Activated T-helper 2 cell treated with anti-CD3 and anti-CD28 coated beads, Interferon-gamma antibody, Interleukin-2, Interleukin-4, amounts not matched to agents 10 μg/mL and 5 μg/mL and 100 μg/mL, durations not matched to agents 14 hours and 24 hours and 36 hours (primary cell): ENCODE data around the gene RNU6-9. TPM values are rescaled to one million over a fixed set of nuclear protein-coding genes. Genes with fewer than 3 reads are reported as not detected.
"Not testable (repeated sequence)": the region's sequence is repeated elsewhere in the genome, so short reads cannot be mapped to it uniquely, and the experiment has no call there.

Experiments used
- DNase-seq: peaks from one replicate; pipeline ENCODE4 v3.0.0; 2021; ENCODE audit warnings: low spot score
- H3K27ac Mint-ChIP-seq: one replicate; pipeline ENCODE4 v1.8.0; 2021; ENCODE audit warnings: mixed read lengths
- H3K27me3 Mint-ChIP-seq: one replicate; pipeline ENCODE4 v1.8.0; 2021; ENCODE audit warnings: low read depth, mixed read lengths
- H3K36me3 Mint-ChIP-seq: one replicate; pipeline ENCODE4 v1.8.0; 2021; ENCODE audit warnings: low read depth, mixed read lengths
- H3K4me1 Mint-ChIP-seq: one replicate; pipeline ENCODE4 v1.8.0; 2021; ENCODE audit warnings: low read depth, mixed read lengths
- H3K4me3 Mint-ChIP-seq: one replicate; pipeline ENCODE4 v1.8.0; 2021; ENCODE audit warnings: low read depth, mild to moderate bottlenecking, moderate library complexity, mixed read lengths
- H3K9me3 Mint-ChIP-seq: one replicate; pipeline ENCODE4 v1.8.0; 2021; ENCODE audit warnings: mixed read lengths
- intact Hi-C: fragments of 100-400 bp; cut with micrococcal nuclease; formaldehyde crosslinking; loops from one replicate; pipeline ENCODE4 v1.15.1; 2023
- total RNA-seq: library from RNA; stranded (reverse); gene quantifications from 2 replicates; pipeline ENCODE4 v1.2.3, GENCODE V29; 2022

The RNU6-9 gene
- not detected in 2 replicates for total RNA-seq

DNA sequence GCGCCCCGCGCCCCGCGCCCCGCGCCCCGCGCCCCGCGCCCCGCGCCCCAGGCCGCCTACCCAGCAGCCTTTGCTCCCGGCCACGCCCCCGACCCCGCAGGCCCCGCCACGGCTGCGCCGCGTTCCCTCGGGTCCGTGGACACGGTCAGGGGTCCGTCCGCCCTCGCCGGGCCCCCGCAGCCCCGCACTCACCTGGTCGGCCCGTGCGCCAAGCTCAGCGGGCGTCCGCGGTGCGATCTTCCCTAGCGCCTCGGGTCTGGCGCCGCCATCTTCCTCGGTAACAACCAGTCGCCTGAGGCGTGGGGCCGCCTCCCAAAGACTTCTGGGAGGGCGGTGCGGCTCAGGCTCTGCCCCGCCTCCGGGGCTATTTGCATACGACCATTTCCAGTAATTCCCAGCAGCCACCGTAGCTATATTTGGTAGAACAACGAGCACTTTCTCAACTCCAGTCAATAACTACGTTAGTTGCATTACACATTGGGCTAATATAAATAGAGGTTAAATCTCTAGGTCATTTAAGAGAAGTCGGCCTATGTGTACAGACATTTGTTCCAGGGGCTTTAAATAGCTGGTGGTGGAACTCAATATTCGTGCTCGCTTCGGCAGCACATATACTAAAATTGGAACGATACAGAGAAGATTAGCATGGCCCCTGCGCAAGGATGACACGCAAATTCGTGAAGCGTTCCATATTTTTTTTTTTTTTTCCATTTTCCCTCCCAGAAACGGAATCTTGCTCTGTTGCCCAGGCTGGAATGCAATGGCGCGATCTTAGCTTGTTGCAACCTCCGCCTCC, at the start of gene RNU6-9, which contains the start of gene MED16:
Gene RNU6-9, plus strand, starts transcription at position 591 of the 796 bp plus-strand sequence.
Gene MED16, minus strand, starts transcription at position 294 of the 796 bp plus-strand sequence. CDS start 2,056 bp downstream, outside the sequence.
- intact Hi-C loops: loop anchor here (2.0 kb wide), 2 partner anchors 16 to 30 kb away; no protein-coding TSS in a partner anchor
- Mint-ChIP-seq H3K4me3 (peak within 1 kb of the TSS; percentile 90), H3K27ac (peak within 1 kb of the TSS; percentile 95), H3K4me1 (peaks cover 8% of the 10 kb centered on the region), H3K36me3 (peaks cover 18% of the 10 kb centered on the region), H3K27me3 (no peaks in the 10 kb centered on the region), H3K9me3 (no peaks in the 10 kb centered on the region)
- peak; percentile 87 for DNase-seq

DNA sequence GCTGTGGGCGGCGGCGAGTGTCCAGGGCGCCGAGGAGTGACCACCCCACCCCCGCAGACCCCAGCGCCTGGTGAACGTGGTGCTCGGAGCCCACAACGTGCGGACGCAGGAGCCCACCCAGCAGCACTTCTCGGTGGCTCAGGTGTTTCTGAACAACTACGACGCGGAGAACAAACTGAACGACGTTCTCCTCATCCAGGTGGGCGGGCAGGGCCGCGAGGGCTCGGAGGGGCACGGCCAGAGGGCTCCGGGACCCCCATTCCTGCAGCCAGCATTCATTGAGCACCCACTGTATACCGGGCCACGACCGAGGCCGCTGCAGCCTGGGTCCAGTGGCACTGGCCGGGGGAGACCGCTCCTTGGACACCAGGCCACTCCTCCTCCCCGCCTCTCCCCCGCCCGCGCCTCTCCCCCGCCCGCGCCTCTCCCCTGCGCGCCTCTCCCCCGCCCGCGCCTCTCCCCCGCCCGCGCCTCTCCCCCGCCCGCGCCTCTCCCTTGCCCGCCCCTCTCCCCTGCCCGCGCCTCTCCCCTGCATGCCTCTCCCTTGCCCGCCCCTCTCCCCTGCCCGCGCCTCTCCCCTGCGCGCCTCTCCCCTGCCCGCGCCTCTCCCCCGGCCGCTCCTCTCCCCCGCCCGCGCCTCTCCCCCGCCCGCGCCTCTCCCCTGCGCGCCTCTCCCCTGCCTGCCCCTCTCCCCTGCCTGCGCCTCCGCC, 49.3 kb upstream of the RNU6-9 start:
- H3K27me3 Mint-ChIP-seq: peaks cover 16% of the 10 kb centered on the region
- no peaks in the 10 kb centered on the region for H3K4me1 Mint-ChIP-seq
- H3K36me3 Mint-ChIP-seq: no peaks in the 10 kb centered on the region
- H3K9me3 Mint-ChIP-seq: no peaks in the 10 kb centered on the region
- no peak overlapping the region for H3K4me3 Mint-ChIP-seq
- no peak for DNase-seq
- intact Hi-C loops: no loop called here
- H3K27ac Mint-ChIP-seq: no peak overlapping the region

DNA sequence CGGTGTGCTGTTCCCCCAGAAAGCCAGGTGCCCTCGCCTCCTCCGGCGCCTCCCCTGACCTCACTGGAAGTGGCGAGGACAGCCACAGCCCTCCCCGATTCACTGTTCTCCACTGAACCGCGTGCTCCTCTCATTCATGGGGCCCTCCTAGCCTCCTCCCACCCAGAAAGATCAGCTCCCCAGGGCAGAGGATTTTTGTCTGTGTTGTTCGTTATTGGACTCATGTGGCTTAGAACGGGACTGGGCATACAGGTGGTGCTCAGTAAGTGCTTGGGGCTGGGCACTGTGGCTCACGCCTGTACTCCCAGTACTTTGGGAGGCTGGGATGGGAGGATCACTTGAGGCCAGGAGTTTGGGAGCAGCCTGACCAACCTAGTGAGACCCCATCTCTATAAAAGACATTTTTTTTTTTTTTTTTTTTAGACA, 48.7 kb upstream of the RNU6-9 start:
- no peak overlapping the region for H3K27ac Mint-ChIP-seq

DNA sequence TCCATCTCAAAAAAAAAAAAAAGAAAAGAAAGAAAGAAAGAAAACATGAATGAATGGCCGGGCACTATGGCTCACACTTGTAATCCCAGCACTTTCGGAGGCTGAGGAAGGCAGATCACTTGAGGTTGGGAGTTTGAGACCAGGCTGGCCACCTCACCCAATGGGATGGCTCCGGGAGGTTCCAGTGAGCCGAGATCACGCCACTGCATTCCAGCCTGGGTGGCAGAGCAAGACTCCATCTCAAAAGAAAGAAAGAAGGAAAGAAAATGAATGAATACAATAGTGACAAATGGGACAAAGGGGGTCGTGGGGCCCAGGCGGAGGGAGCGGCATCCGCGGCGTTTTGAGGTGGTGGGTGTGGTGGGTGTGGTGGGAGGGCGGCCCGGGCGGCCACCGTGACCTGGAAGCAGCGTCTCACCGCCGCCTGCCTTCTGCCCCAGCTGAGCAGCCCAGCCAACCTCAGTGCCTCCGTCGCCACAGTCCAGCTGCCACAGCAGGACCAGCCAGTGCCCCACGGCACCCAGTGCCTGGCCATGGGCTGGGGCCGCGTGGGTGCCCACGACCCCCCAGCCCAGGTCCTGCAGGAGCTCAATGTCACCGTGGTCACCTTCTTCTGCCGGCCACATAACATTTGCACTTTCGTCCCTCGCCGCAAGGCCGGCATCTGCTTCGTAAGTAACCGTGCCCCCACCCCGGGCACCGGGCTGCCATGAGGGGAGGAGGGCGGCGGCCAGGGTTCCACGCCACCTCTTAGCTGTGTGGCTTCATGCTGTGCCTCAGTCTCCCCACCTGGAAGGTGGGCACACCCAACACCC, 47.4 kb upstream of the RNU6-9 start:
- no peak for DNase-seq
- Mint-ChIP-seq H3K27ac (no peak overlapping the region), H3K4me1 (no peaks in the 10 kb centered on the region), H3K27me3 (peaks cover 16% of the 10 kb centered on the region), H3K4me3 (no peak overlapping the region), H3K36me3 (no peaks in the 10 kb centered on the region), H3K9me3 (no peaks in the 10 kb centered on the region)
- intact Hi-C loops: no loop called here

More for the DNA sequence above, 48.7 kb upstream of the RNU6-9 start:
- Mint-ChIP-seq H3K27me3 (peaks cover 16% of the 10 kb centered on the region), H3K9me3 (no peaks in the 10 kb centered on the region), H3K36me3 (no peaks in the 10 kb centered on the region), H3K4me1 (no peaks in the 10 kb centered on the region), H3K4me3 (no peak overlapping the region)
- DNase-seq: no peak
- intact Hi-C loops: no loop called here

DNA sequence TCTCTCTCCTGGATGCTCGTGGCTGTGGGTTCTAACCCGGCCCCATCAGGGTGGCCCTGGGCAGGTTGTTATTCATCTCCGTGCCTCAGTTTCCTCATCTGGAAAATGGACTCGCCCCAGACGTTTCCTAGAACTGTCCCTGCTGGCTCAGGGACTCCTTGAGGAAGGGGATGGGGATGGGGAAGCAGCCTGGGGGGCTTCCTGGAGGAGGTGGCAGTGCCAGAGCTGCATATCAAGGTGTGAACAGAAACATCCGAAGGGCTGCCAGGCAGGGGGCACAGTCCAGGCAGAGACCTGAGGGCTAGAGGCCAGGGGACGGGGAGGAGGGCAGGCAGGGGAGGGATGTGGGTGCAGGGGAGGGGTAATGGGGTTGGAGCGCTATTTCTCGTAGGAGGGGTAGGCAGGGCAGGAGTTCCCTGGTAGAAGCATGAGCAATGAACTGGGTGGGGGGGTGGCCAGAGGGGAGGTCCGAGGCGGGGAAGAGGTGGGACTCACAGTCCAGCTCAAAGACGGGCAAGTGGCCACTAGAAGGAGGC, 44.8 kb upstream of the RNU6-9 start:
- Mint-ChIP-seq H3K4me1 (no peaks in the 10 kb centered on the region), H3K27me3 (peaks cover 9% of the 10 kb centered on the region), H3K27ac (no peak overlapping the region), H3K36me3 (no peaks in the 10 kb centered on the region), H3K9me3 (no peaks in the 10 kb centered on the region), H3K4me3 (no peak overlapping the region)
- intact Hi-C loops: no loop called here
- DNase-seq: no peak

DNA sequence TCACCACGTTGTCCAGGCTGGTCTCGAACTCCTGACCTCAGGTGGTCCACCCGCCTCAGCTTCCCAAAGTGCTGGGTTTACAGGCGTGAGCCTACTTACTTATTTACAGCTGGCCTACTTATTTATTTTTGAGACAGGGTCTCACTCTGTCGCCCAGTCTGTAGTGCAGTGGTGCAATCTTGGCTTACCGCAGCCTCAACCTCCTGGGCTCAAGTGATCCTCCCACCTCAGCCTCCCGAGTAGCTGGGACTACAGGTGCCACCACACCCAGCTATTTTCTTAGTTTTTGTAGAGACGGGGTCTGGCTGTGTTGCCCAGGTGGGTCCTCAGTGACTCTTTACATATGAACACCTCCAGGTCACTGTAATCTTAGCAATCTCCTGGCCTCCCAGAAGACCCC, 44.1 kb upstream of the RNU6-9 start:
- DNase-seq, H3K9me3 Mint-ChIP-seq, H3K4me1 Mint-ChIP-seq, H3K4me3 Mint-ChIP-seq, H3K36me3 Mint-ChIP-seq, intact Hi-C loops, H3K27ac Mint-ChIP-seq, H3K27me3 Mint-ChIP-seq: not testable (repeated sequence)

DNA sequence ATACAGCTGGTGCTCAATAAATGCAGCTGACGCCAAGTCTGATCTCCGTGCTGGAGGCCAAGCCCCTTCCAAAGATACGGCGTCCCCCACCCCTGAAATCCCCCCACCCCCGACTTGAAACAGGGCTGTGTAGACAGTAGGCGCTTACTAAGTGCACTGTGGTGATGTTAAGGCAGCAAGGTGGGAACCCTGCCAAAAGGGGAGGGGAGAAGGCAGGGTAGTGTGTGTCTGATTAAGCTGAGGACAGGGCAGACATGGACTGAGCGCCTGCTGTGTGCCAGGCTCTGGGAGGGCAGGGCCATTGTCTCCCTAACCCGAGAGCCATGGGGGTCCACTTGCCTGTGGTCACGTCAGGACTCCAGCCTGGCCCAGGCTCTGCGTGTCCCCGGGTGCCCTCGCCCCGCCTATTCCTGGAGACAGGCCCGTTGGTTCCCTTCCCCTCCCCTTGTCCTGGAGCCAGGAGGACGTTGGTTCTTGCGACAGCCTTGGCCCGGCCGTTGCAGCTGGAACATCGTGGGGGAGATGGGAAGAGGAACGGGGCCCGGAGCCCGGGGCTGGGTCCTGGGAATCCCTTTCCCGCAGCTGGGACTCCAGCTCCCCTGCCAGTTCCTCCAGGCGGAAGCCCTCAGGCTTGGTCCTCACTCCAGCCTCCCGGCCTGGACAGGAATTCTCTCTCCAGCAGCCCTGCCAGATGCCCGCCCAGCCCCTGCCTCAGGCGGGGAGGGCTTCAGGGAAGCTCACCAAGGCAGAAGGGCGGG, 42.9 kb upstream of the RNU6-9 start:
- H3K36me3 Mint-ChIP-seq: no peaks in the 10 kb centered on the region
- intact Hi-C loops: no loop called here

DNA sequence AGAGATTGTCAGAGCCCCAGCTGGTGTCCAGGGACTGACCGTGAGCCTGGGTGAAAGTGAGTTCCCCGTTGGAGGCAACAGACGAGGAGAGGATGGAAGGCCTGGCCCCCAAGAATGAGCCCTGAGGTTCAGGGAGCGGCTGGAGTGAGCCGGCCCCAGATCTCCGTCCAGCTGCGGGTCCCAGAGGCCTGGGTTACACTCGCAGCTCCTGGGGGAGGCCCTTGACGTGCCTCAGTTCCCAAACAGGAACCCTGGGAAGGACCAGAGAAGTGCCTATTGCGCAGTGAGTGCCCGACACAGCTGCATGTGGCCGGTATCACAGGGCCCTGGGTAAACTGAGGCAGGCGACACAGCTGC, 42.3 kb upstream of the RNU6-9 start:
- Mint-ChIP-seq H3K27me3 (peaks cover 3% of the 10 kb centered on the region), H3K36me3 (no peaks in the 10 kb centered on the region), H3K9me3 (no peaks in the 10 kb centered on the region), H3K4me1 (no peaks in the 10 kb centered on the region), H3K27ac (no peak overlapping the region), H3K4me3 (no peak overlapping the region)
- no peak for DNase-seq
- intact Hi-C loops: no loop called here

More for the DNA sequence above, 42.9 kb upstream of the RNU6-9 start:
- DNase-seq: no peak
- no peaks in the 10 kb centered on the region for H3K9me3 Mint-ChIP-seq
- peaks cover 6% of the 10 kb centered on the region for H3K27me3 Mint-ChIP-seq
- H3K4me3 Mint-ChIP-seq: no peak overlapping the region
- H3K4me1 Mint-ChIP-seq: no peaks in the 10 kb centered on the region
- H3K27ac Mint-ChIP-seq: no peak overlapping the region

DNA sequence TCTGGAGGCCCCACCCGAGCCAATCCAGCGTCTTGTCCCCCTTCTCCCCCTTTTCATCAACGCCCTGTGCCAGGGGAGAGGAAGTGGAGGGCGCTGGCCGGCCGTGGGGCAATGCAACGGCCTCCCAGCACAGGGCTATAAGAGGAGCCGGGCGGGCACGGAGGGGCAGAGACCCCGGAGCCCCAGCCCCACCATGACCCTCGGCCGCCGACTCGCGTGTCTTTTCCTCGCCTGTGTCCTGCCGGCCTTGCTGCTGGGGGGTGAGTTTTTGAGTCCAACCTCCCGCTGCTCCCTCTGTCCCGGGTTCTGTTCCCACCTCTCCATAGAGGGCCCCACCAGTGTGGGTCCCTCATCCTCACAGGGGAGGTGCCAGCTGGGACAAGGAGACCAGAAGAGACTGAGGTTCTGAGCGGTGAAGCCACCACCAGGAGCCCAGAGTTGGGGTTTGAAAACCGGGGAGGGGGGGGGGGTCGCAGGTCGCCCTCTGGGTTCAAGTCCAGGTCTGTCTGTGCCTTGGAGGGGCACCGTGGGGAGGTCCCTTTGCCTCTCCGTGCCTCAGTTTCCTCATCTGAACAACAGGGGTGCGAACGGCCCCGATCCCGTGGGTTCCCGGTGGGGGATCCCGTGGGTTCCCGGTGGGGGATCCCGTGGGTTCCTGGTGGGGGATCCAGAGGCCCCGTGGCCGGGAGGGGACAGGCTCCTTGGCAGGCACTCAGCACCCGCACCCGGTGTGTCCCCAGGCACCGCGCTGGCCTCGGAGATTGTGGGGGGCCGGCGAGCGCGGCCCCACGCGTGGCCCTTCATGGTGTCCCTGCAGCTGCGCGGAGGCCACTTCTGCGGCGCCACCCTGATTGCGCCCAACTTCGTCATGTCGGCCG, 40.9 kb upstream of the RNU6-9 start, which contains the start of gene ELANE:
Gene ELANE, plus strand, starts transcription at position 168 of the 878 bp plus-strand sequence. Its CDS starts 26 bp downstream, at position 194.
- H3K36me3 Mint-ChIP-seq: no peaks in the 10 kb centered on the region
- DNase-seq: no peak
- intact Hi-C loops: no loop called here
- peaks cover under 1% of the 10 kb centered on the region for H3K27me3 Mint-ChIP-seq
- no peak within 1 kb of the TSS for H3K4me3 Mint-ChIP-seq
- H3K27ac Mint-ChIP-seq: no peak within 1 kb of the TSS
- H3K4me1 Mint-ChIP-seq: no peaks in the 10 kb centered on the region
- no peaks in the 10 kb centered on the region for H3K9me3 Mint-ChIP-seq

DNA sequence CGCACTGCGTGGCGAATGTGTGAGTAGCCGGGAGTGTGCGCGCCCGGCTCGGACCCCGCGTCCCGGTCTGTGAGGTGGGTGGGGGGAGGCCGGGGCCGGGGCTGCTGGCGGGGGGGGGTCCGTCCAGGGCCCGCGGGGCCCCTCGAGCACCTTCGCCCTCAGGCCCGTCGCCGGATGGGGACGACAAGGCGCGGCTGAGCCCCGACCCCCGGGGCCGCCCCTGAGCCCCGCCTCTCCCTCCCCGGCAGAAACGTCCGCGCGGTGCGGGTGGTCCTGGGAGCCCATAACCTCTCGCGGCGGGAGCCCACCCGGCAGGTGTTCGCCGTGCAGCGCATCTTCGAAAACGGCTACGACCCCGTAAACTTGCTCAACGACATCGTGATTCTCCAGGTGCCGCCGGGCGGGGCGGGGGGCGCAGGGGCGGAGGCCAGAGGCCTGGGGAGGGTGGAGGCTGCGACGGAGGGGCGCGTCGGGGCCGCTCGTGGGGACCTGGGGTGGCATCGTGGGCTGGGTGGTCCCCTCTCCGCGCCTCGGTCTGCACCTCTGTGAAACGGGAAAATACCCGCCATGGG, 40.2 kb upstream of the RNU6-9 start:
- H3K27ac Mint-ChIP-seq: no peak overlapping the region
- no peak overlapping the region for H3K4me3 Mint-ChIP-seq
- intact Hi-C loops: no loop called here
- no peaks in the 10 kb centered on the region for H3K4me1 Mint-ChIP-seq
- no peaks in the 10 kb centered on the region for H3K36me3 Mint-ChIP-seq
- no peaks in the 10 kb centered on the region for H3K27me3 Mint-ChIP-seq
- no peaks in the 10 kb centered on the region for H3K9me3 Mint-ChIP-seq
- DNase-seq: no peak

DNA sequence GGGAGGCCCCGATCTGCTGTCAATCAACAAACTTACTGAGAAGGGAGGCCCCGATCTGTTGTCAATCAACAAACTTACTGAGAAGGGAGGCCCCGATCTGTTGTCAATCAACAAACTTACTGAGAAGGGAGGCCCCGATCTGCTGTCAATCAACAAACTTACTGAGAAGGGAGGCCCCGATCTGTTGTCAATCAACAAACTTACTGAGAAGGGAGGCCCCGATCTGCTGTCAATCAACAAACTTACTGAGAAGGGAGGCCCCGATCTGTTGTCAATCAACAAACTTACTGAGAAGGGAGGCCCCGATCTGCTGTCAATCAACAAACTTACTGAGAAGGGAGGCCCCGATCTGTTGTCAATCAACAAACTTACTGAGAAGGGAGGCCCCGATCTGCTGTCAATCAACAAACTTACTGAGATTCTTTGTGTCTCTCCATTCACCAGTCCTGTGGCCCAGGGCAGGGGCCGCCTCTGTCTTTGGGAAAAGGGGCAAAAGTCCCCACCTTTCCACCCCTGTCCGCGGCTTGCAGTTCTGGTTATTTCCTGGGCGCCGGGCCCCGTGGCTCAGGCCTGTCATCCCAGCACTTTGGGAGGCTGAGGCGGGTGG, 39.6 kb upstream of the RNU6-9 start:
- H3K36me3 Mint-ChIP-seq, H3K27me3 Mint-ChIP-seq, H3K9me3 Mint-ChIP-seq, H3K4me1 Mint-ChIP-seq, H3K27ac Mint-ChIP-seq, intact Hi-C loops, DNase-seq, H3K4me3 Mint-ChIP-seq: not testable (repeated sequence)
